ENCODE measurements around the gene MDN1. TPM values are rescaled to one million over a fixed set of nuclear protein-coding genes. Genes with fewer than 3 reads are reported as not detected.

Gene MDN1
- total and polyA plus RNA-seq, 2 of the 8 experiments (the other 6 are each of a cell fraction or from before 2014, with no cell fraction given) = 53.5 to 179 TPM

- no peaks in the 10 kb centered on the region for H3K27me3 ChIP-seq (replicated peaks in 1 of 4; ENCODE audit: control insufficient read depth in 3 of 4, extremely low read depth in 1 of 4, insufficient read depth in 3 of 4, low read length in 3 of 4)
- peaks cover 0 to 25% (median 2%) of the 10 kb centered on the region in 4 experiments; a peak in 2 of 8 replicates for H3K36me3 ChIP-seq (ENCODE audit: control insufficient read depth in 2 of 4, insufficient read depth in 4 of 4, low read length in 3 of 4)
- no peak overlapping the region for H2BK12ac ChIP-seq (ENCODE audit: low read depth, low read length)
- H2BK15ac ChIP-seq (ENCODE audit: low read length) = no peak overlapping the region
- H3K56ac ChIP-seq (replicated peaks; ENCODE audit: insufficient read length, low read depth, low read length) = no peak overlapping the region
- H4K5ac ChIP-seq (ENCODE audit: insufficient read length, low read depth, low read length) = no peak overlapping the region
- no peak overlapping the region for H3K9ac ChIP-seq (replicated peaks in 1 of 4; ENCODE audit: extremely low read depth in 1 of 4, low read depth in 3 of 4, low read length in 3 of 4)
- no peak overlapping the region for H4K91ac ChIP-seq (replicated peaks; ENCODE audit: insufficient read length, low read length)
- H3K4me1 ChIP-seq (replicated peaks in 1 of 4; ENCODE audit: control insufficient read depth in 3 of 4, insufficient read depth in 4 of 4, low read length in 3 of 4) = peaks cover 0 to 2% (median 0%) of the 10 kb centered on the region in 4 experiments; a peak in 3 of 7 replicates
- TF ChIP-seq CHD2 (IDR thresholded peaks at IDR 0.05; ENCODE audit: low read length) = no peak
- TF ChIP-seq TCF12 (IDR thresholded peaks at IDR 0.05; ENCODE audit: low read depth, low read length) = no peak
- no peak for TF ChIP-seq SIX5 (IDR thresholded peaks at IDR 0.05; ENCODE audit: low read depth, low read length)
- TF ChIP-seq SP4 (IDR thresholded peaks at IDR 0.05; ENCODE audit: low read length) = no peak
- H4K8ac ChIP-seq (ENCODE audit: extremely low read depth, insufficient read depth, low read length) = no peak overlapping the region
- no peaks in the 10 kb centered on the region for H3K23me2 ChIP-seq (ENCODE audit: low read depth, low read length)
- H3K27ac ChIP-seq (ENCODE audit: low read depth, low read length) = no peak overlapping the region
- WGBS, 2 experiments (ENCODE audit: extremely low coverage in 1 of 2, insufficient coverage in 1 of 2, insufficient read length in 1 of 2, insufficient replicate concordance in 2 of 2, low coverage in 1 of 2, low lambda C conversion rate in 2 of 2, missing lambda C conversion rate in 1 of 2) = 94% methylated on average over 2 of the region's 2 CpGs; no CpG with 5 or more reads in 1 of the 2 experiments
- H2BK5ac ChIP-seq (ENCODE audit: low read depth, low read length) = no peak overlapping the region
- no peak overlapping the region for H2BK120ac ChIP-seq (replicated peaks; ENCODE audit: low read depth, low read length)
- H3K23ac ChIP-seq (ENCODE audit: insufficient read length) = no peak overlapping the region
- ChIA-PET CTCF (ENCODE audit: partially characterized antibody) (interaction anchor here (0.6 kb wide), 1 partner anchor 78 kb away, joined by 3 read pairs; no protein-coding TSS in a partner anchor), POLR2A (ENCODE audit: partially characterized antibody) (interaction anchor here (0.7 to 2.3 kb wide), 4 partner anchors 10 to 518 kb away, joined by 3 to 9 read pairs (median 3); partner anchors contain the start of gene CASP8AP2)
- H3K4me3 ChIP-seq (ENCODE audit: extremely low read depth in 1 of 4, insufficient read depth in 2 of 4, low read depth in 3 of 4, low read length in 4 of 4) = no peak overlapping the region
- H3K4me2 ChIP-seq (ENCODE audit: insufficient read depth in 1 of 2, low read depth in 2 of 2, low read length in 2 of 2) = no peak overlapping the region
- no peak overlapping the region for H2AK5ac ChIP-seq (ENCODE audit: low read depth, low read length)
- H2AFZ ChIP-seq (ENCODE audit: low read length) = no peak overlapping the region
- H3K9me3 ChIP-seq (ENCODE audit: insufficient read depth in 2 of 2, low read depth in 1 of 2, low read length in 1 of 2) = no peaks in the 10 kb centered on the region
- no peak for DNase-seq (ENCODE audit: low read depth in 1 of 2, low spot score in 2 of 2)
- no peak overlapping the region for H3K14ac ChIP-seq (ENCODE audit: insufficient read length)
- H3K18ac ChIP-seq (ENCODE audit: extremely low read depth, low read length) = no peak overlapping the region
- no peak overlapping the region for H2BK20ac ChIP-seq (ENCODE audit: low read length)
- H3K79me2 ChIP-seq (ENCODE audit: control insufficient read depth in 1 of 2, insufficient read depth in 2 of 2, low read length in 2 of 2) = peaks cover 0 to 73% of the 10 kb centered on the region in 2 experiments; a peak in 2 of 4 replicates
- no peak for FAIRE-seq
- H3K79me1 ChIP-seq (ENCODE audit: low read depth, low read length) = peaks cover 3% of the 10 kb centered on the region; the same call in 1 of the 2 replicates
- H3K4ac ChIP-seq (replicated peaks; ENCODE audit: insufficient read length, low read depth, low read length) = no peak overlapping the region
- peaks cover 4 to 10% of the 10 kb centered on the region in 2 experiments for H4K20me1 ChIP-seq (replicated peaks in 1 of 2; ENCODE audit: control insufficient read depth in 1 of 2, insufficient read depth in 2 of 2, low read length in 2 of 2)
Observed at GRCh38 chr6:89842228-89842627, 22.6 kb upstream of the MDN1 start.
